Activated CD4-positive, alpha-beta T cell treated with anti-CD3 and anti-CD28 coated beads, Interleukin-2, amount 50 U/mL, for 48 hours (primary cell): ENCODE results near the gene CKAP5.
A peak's percentile ranks its signal among the peaks of the same experiment; 100 is the strongest.

Experiments used
- DNase-seq, 2 experiments: peaks; one replicate each; pipeline ENCODE4 v3.0.0-alpha.2; 2020

The CKAP5 gene

GRCh38 chr11:46845740-46846509 is at the start of gene CKAP5:
Gene CKAP5, minus strand, starts transcription at chr11:46846280. Its CDS starts 25,049 bp downstream, at chr11:46821231.
- peak; percentile 89 to 92 for DNase-seq

GRCh38 chr11:46895821-46896220 is 49.7 kb upstream of the CKAP5 start:
- DNase-seq = no peak

DNA sequence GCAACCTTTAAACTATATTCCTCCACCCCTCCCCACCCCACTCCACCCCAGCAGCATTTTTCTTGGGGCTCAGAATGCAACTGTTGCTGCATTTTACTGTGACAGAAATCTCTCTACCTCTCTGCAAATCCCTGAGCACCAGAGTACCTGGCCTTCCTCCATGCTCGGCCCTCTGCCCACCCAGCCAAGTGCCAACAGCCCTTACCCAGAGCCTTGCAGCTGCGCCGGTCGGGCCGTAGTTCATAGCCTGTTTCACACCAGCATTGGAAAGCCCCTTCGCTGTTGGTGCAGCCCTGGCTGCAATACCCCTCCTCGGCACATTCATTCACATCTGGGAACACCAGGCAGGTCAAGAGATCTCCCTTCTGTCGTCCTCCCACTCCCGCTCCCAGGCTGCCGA is 48.9 kb upstream of the CKAP5 start:
- DNase-seq = no peak

DNA sequence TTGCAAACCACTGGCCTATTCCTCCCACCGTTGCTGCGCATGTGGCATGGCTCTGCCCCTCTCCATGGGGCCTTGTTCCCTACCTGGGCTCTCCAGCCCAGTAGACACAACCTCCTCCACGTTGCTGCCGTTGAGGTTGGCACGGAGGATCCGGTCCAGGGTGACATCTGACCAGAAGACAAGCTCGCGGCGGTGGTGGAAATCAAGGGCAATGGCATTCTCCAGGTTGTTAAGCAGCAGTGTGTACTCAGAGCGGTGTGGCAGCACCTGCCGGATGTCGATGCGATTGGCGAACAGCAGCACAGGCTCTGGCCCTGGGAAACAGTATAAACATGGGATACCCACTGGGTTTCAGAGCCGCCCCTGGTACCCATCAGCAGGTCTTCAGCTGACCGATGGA is 48.4 kb upstream of the CKAP5 start:
- no peak for DNase-seq

GRCh38 chr11:46892838-46893237 is 46.8 kb upstream of the CKAP5 start:
- no peak for DNase-seq

GRCh38 chr11:46892109-46892508 is 46.0 kb upstream of the CKAP5 start:
- no peak for DNase-seq

GRCh38 chr11:46890665-46891064 is 44.6 kb upstream of the CKAP5 start:
- no peak for DNase-seq

GRCh38 chr11:46889689-46890475 is 43.8 kb upstream of the CKAP5 start:
- DNase-seq = peak; percentile 77 to 84

GRCh38 chr11:46889251-46889650 is 43.2 kb upstream of the CKAP5 start:
- DNase-seq = no peak

GRCh38 chr11:46888636-46889035 is 42.6 kb upstream of the CKAP5 start:
- no peak for DNase-seq

DNA sequence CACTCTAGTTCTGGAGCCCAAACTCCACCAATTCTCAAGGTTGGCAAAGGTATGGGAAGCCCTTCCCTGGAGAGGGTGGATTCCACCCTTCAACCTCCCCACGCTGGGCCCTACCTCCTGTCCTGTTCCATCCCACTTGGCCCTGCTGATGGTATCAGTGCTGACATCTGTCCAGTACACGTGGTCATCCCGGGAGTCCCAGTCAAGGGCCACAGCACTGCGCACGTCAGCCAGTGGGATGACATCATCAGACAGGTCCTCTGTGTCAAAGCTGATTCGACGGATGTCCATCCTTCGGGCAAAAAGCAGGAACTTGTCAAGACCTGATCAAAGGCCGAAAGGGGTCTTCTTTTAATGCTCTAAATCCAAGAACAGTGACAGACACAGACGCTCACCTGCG is 40.1 kb upstream of the CKAP5 start:
- no peak for DNase-seq

DNA sequence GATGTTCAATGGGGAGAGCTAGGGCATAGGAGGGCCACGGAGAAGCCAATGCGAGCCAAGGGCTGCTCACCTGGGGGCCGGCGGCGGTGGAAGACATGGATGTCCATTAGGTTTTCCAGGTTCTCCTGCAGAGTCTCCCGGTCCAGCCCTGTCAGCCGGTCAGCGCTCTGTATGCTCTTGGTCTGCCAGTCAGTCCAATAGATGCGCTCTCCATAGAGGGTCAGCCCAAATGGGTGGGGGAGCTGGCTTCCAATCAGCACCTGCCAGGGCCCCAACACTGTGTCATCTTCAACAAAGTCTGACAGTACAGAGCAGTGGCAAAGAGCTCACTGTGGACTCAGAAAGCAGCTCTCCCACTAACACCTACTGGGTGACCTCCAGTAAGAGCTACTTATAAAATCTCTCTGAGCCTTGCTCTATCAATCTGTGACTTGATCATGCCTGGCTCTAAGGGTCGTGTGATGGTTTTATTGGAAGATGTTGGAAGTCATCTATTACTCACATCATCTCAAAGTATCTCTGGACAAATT is 33.0 kb upstream of the CKAP5 start:
- DNase-seq = no peak

GRCh38 chr11:46877580-46877979 is 31.5 kb upstream of the CKAP5 start:
- no peak for DNase-seq

DNA sequence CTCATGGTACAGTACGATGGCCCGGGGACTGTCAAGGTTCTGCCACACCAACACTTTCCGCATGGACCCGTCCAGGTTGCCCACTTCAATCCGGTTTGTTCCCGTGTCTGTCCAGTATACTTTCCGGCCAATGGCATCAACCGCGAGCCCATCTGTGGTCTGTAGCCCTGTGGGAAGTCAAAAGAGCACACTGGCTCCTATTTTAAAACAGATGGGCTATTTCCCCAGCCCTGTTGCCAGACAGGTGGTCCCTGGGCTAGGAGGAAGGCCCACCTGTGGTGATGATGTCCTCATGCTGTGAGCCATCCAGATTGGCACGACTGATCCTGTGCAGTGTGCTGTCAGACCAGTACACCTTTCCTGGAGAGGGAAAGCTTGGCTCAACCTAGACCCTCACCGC is 30.4 kb upstream of the CKAP5 start:
- DNase-seq = no peak

- no peak for DNase-seq
These were observed 28.5 kb upstream of the CKAP5 start for GRCh38 chr11:46874586-46874985.

- no peak for DNase-seq
These were observed 22.8 kb upstream of the CKAP5 start for GRCh38 chr11:46868912-46869311.

DNA sequence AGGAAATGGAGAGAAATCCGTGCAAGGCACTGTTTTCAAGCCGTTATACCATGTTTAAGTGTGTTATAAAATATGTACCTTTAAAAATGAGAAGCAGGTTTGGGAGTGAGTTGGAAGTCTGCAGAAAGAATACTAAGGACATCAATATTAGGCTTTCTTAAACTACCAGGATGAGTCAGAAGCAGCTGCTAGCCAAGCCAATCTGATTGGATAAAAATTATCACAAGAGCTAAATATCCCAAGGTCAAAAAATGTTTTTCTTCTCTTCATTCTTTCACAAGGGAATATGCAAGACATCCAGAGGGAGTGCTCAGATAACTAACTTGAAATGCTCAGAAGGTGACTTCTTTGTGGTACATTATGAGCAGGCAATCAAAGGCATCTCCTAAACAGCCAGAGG is 19.3 kb upstream of the CKAP5 start:
- DNase-seq = no peak

- DNase-seq = no peak
These were observed 14.1 kb upstream of the CKAP5 start for GRCh38 chr11:46860218-46860617.

DNA sequence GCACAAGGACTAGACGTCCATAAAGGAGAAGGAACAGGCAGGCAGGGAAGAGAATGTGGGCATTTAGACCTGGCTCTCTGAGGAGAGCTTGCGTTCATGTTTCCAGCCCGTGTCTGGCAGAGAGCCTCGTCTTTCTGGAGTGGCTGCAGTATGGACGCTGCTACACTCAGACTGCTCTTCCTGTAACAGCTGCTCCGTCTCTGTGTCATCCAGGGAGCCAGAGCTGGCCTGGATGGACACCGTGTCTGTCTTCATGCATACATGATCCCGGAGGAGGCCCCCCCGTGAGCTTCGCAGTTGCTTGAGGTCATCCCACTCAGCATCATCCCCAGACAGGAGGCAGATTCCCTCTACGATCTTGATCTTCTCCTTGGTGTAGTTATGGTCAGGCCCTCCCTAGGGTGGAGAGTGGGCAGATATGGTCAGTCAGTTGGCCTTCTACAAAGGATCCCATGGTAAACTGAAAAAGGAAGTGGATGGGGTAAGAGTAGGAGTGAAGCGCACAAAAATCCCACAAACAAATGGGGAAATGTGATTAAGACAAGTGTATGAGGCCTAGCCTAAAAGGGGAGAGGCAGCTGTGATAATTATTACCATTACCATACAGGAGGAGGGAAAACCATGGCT is 13.0 kb upstream of the CKAP5 start:
- DNase-seq = no peak

DNA sequence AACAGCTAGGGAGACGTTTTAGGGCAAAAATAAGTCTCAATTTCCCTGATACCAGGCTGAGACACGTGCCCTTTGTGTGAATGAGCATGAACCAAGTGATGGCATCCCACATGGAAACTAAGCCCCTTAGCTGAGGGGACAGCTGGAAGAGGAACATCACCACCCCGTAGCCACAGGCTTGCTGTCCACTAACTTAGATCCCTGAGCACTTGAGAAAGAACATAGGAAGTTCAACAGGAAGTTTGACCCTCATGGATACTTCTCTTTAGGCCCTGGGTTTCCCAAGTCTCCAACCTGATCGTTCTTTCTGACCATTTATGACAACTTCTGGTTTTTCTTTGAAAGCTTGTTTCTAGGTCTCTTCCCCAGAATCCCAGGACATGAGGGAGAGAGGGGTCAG is 11.6 kb upstream of the CKAP5 start:
- no peak for DNase-seq

DNA sequence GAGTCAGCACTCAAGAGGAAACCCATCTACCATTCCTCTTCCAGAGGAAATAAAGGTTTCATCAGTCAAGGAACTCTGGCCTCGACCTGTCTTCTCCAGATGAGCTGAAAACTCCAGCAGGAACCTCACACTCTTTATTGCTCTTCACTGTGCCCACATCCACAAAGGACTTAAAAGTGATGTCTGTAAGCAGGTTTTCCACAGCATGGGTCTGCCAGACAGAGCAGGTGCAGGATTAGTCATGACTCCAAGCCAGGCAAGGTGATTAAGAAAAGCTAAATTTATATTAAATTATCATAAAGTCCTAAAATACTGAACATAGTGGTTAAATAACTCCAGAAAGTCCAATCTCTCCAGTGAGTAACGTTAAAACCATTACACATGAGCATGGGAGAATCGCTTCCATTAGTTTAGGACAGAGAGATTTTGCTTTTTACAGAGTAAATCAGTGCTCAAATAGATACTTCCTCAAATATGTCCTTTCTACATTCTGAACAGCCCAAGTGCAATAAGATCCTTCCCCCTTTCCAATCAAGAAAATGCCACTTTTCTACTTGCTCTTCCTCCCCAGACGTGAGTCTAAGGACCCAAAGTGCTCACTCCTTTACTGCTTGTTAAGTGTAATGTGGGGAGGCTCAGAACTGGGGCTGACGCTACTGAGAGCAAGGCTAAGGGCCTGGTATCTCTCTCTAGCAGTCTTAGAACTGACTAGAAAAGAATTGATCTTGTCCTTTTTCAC is 10.7 kb upstream of the CKAP5 start:
- no peak for DNase-seq

DNA sequence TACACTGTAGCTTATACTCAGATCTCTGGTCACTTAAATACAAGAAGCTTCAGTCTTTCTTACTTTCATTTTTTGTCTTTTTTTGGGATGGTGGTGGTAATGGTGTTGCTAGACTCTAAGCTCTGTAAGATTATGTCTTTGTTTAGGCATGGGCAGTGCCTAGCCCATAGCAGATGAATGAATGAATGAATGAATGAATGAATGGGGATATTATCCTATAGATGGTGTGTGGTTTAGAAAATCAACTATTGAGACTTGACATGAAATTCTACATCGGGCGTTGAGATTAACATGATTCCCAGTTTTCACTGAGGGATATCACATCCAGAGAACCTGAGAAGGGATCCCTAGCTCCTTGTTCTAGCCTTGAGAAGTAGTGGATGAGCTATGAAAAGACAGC is 9.8 kb upstream of the CKAP5 start:
- DNase-seq = no peak

- no peak for DNase-seq
These were observed 9.1 kb upstream of the CKAP5 start for GRCh38 chr11:46855167-46855566.
